Thoracic aorta (tissue), 2 donors: ENCODE results near the gene CABCOCO1. TPM values are rescaled to one million over a fixed set of nuclear protein-coding genes. Genes with fewer than 3 reads are reported as not detected.

Source experiments
- ATAC-seq: fragments of 150-250 bp; one replicate; pipeline ENCODE4 v1.8.0; 2017; ENCODE audit warnings: low read depth; ENCODE audit not compliant: insufficient number of reproducible peaks, low FRiP score
- DNase-seq: peaks from one replicate; pipeline ENCODE4 v3.0.0-alpha.2; 2020; ENCODE audit warnings: low spot score
- H3K27ac ChIP-seq, 2 donors: fragments of 200-600 bp; sonication (generic); 1 replicate in 1 of 2; 2 replicates in 1 of 2; pipeline ENCODE4 v1.5.1; 2016; ENCODE audit warnings: mild to moderate bottlenecking in 2 of 2, moderate library complexity in 2 of 2
- H3K27me3 ChIP-seq: fragments of 200-600 bp; sonication (generic); replicated peaks from 2 replicates; pipeline ENCODE4 v1.6.0; 2016; ENCODE audit warnings: mild to moderate bottlenecking; ENCODE audit not compliant: insufficient read depth
- H3K36me3 ChIP-seq: fragments of 200-600 bp; sonication (generic); one replicate; pipeline ENCODE4 v1.5.1; 2016
- H3K4me1 ChIP-seq, 2 donors: fragments of 200-600 bp; sonication (generic); 1 replicate in 1 of 2; 2 replicates in 1 of 2; pipeline versions ENCODE4 v1.5.1 to v1.6.0; 2016; ENCODE audit warnings: low read depth in 2 of 2, mild to moderate bottlenecking in 1 of 2; ENCODE audit not compliant: control insufficient read depth in 1 of 2
- H3K4me3 ChIP-seq: fragments of 200-600 bp; sonication (generic); 2 replicates; pipeline ENCODE4 v1.5.1; 2016; ENCODE audit warnings: mild to moderate bottlenecking
- H3K9me3 ChIP-seq: fragments of 200-600 bp; sonication (generic); 2 replicates; pipeline ENCODE4 v1.5.1; 2016
- CTCF ChIP-seq: fragments of 200-600 bp; sonication (generic); IDR thresholded peaks from one replicate; pipeline ENCODE4 v1.5.1; 2019; ENCODE audit warnings: antibody characterized with exemption
- total RNA-seq, 2 donors: library from RNA; depleted of rRNA; stranded (reverse); fragments of >200 nt; gene quantifications; one replicate each; pipeline versions ENCODE4 v1.1.0 to v1.2.3, GENCODE V29; 2016

CABCOCO1 gene
- total RNA-seq, 2 donors from 2014 or later: 1.1 TPM; not detected in 1

DNA sequence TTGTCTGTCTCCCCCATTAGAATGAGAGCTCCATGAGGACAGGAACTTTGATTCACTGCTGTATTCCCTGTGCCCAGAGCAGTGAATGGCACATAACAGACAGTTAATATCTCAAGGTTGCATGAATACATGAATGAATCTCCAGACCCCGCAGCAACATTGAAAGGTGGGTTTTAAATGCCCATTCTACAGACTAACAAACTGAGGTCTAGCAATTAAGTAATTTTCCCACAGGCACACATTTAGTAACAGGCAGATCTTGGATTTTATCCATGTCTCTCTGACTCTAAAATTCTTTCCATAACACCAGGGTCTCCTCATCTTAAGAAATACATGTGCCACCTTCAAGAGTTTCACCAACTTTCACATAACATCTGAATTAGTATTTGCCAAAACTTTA is 134.1 kb downstream of the CABCOCO1 start:
- no peak for TF ChIP-seq CTCF
- Histone ChIP-seq H3K36me3 (no peaks in the 10 kb centered on the region), H3K9me3 (no peaks in the 10 kb centered on the region), H3K4me1 (peaks cover 0 to 19% of the 10 kb centered on the region in 2 donors), H3K4me3 (no peak overlapping the region), H3K27ac (no peak overlapping the region), H3K27me3 (no peaks in the 10 kb centered on the region)
- DNase-seq (no peak), ATAC-seq (no peak)

DNA sequence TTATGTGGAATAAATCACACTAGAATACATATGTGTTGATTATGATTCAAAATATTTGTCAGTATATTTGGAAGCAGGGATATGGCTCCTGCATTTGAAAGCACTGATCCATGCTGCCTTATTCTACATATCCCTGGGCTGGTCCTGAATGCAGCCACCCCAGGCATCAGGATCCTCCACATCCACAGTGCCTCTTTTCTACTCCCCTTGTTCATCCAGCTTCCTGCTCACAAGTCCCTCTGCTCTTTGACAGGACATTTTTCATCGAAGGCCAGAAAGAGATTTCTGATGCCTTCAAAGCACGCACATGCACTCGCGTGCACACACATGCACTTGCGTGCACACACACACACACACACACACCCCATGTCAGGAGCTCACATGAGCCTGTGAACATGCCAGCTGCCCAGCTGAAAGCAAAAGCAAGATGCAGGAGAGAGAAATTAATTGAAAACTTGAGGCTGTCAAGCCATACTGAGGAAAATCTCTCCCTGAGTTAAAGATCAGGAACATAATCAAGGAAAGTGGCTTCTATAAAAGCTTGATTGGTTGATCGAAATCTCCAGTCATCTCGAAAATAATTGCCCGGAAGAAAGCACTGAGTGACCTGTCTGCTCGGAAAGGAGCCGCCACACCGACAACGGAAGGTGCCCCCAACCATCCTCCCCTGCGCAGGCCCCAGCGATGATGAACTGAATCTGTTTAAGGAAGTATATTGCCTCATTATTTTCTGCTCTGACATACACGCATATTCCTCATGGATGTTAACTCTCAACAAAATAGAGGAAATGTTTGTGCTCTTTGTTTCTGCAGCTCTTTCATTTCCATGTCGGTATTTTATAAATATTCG is 134.8 kb downstream of the CABCOCO1 start:
- DNase-seq (no peak), ATAC-seq (no peak)
- Histone ChIP-seq H3K4me3 (no peak overlapping the region), H3K27ac (no peak overlapping the region), H3K36me3 (no peaks in the 10 kb centered on the region), H3K4me1 (peaks cover 0 to 16% of the 10 kb centered on the region in 2 donors), H3K27me3 (no peaks in the 10 kb centered on the region), H3K9me3 (no peaks in the 10 kb centered on the region)
- TF ChIP-seq CTCF: no peak

DNA sequence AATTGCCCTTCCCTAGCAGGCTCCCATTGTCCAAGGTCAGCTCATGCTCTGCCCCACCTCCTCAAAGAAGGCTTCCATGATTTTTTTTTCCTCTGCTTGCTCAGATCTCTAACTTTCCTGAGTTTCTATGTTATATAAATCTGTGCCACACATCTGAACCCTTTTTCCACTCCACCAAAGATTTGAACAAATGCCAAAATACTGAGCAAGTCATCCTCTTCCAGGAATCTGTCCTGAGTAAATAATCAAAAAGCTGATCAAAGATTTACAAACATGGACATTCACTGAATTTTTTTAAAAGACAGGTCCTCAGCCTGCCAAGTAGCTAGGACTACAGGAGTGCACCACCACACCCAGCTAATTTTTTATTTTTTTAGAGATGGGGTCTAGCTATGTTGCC is 136.0 kb downstream of the CABCOCO1 start:
- ATAC-seq: no peak
- no peaks in the 10 kb centered on the region for H3K36me3 ChIP-seq
- no peak for DNase-seq
- no peak overlapping the region for H3K27ac ChIP-seq
- H3K4me3 ChIP-seq: no peak overlapping the region
- H3K9me3 ChIP-seq: no peaks in the 10 kb centered on the region
- H3K4me1 ChIP-seq: peaks cover 0 to 11% of the 10 kb centered on the region in 2 donors
- H3K27me3 ChIP-seq: no peaks in the 10 kb centered on the region
- TF ChIP-seq CTCF: no peak

- Histone ChIP-seq H3K4me1 (no peaks in the 10 kb centered on the region), H3K9me3 (no peaks in the 10 kb centered on the region), H3K27ac (no peak overlapping the region), H3K27me3 (no peaks in the 10 kb centered on the region), H3K4me3 (no peak overlapping the region), H3K36me3 (no peaks in the 10 kb centered on the region)
- ATAC-seq (no peak), DNase-seq (no peak)
- TF ChIP-seq CTCF: no peak
Measured at GRCh38 chr10:61801484-61801883, 138.8 kb downstream of the CABCOCO1 start.

GRCh38 chr10:61803269-61803668 is 140.5 kb downstream of the CABCOCO1 start:
- ATAC-seq: no peak
- no peaks in the 10 kb centered on the region for H3K4me1 ChIP-seq
- H3K27ac ChIP-seq: no peak overlapping the region
- no peak for DNase-seq
- H3K36me3 ChIP-seq: no peaks in the 10 kb centered on the region
- no peak overlapping the region for H3K4me3 ChIP-seq
- no peak for TF ChIP-seq CTCF
- H3K9me3 ChIP-seq: no peaks in the 10 kb centered on the region
- no peaks in the 10 kb centered on the region for H3K27me3 ChIP-seq
